Progenitor cell of endocrine pancreas (in vitro differentiated cells): ENCODE results near the gene FFAR3. TPM values are rescaled to one million over a fixed set of nuclear protein-coding genes. Genes with fewer than 3 reads are reported as not detected.
"Not testable (repeated sequence)": the region's sequence is repeated elsewhere in the genome, so short reads cannot be mapped to it uniquely, and the experiment has no call there.

Experiments used
- DNase-seq: peaks from one replicate; pipeline ENCODE4 v3.0.0; 2021; ENCODE audit warnings: low spot score; ENCODE audit not compliant: unreplicated experiment
- H3K27ac Mint-ChIP-seq: 2 replicates; pipeline ENCODE4 v1.8.0; 2021; ENCODE audit warnings: mild to moderate bottlenecking, moderate library complexity, mixed read lengths
- H3K27me3 Mint-ChIP-seq: 2 replicates; pipeline ENCODE4 v1.8.0; 2021; ENCODE audit warnings: mixed read lengths
- H3K36me3 Mint-ChIP-seq: 2 replicates; pipeline ENCODE4 v1.8.0; 2022; ENCODE audit warnings: mixed read lengths; ENCODE audit not compliant: insufficient read depth
- H3K4me1 Mint-ChIP-seq: 2 replicates; pipeline ENCODE4 v1.8.0; 2021; ENCODE audit warnings: low read depth, mixed read lengths
- H3K4me3 Mint-ChIP-seq: 2 replicates; pipeline ENCODE4 v1.8.0; 2021; ENCODE audit warnings: low read depth, mild to moderate bottlenecking, moderate library complexity, mixed read lengths
- H3K9me3 Mint-ChIP-seq: 2 replicates; pipeline ENCODE4 v1.8.0; 2021; ENCODE audit warnings: low read depth, mixed read lengths
- total RNA-seq: library from RNA; stranded (reverse); gene quantifications from 2 replicates; pipeline ENCODE4 v1.2.1, GENCODE V29; 2021
- TF ChIP-seq, protein P1 (sequence below): fragments of 200-600 bp; sonication (generic); IDR thresholded peaks from one replicate; pipeline ENCODE4 v1.5.0; 2021; ENCODE audit warnings: antibody characterized with exemption, mild to moderate bottlenecking; ENCODE audit not compliant: unreplicated experiment

FFAR3 gene
- total RNA-seq, 1 donor from 2014 or later, result not detected

DNA sequence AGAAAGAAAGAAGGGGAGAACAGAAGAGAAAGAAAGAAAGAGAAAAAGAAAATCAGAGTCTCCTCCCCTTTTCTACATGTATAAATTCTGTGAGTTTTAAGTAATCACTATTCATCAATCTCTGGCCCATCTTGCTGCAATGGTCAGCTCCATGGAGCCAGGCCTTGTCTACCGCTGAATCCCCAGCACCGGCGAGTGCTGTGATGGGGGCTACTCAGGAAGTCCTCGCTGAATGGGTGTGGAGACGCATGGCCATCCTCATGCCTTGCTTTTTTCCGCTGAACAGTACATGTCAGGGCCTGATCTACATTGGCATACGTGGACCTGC lies 42.5 kb downstream of the FFAR3 start:
- Mint-ChIP-seq H3K27ac (no peak overlapping the region), H3K27me3 (no peaks in the 10 kb centered on the region), H3K4me3 (no peak overlapping the region), H3K9me3 (no peaks in the 10 kb centered on the region), H3K4me1 (peaks cover 1% of the 10 kb centered on the region), H3K36me3 (no peaks in the 10 kb centered on the region)
- TF ChIP-seq, protein P1, sequence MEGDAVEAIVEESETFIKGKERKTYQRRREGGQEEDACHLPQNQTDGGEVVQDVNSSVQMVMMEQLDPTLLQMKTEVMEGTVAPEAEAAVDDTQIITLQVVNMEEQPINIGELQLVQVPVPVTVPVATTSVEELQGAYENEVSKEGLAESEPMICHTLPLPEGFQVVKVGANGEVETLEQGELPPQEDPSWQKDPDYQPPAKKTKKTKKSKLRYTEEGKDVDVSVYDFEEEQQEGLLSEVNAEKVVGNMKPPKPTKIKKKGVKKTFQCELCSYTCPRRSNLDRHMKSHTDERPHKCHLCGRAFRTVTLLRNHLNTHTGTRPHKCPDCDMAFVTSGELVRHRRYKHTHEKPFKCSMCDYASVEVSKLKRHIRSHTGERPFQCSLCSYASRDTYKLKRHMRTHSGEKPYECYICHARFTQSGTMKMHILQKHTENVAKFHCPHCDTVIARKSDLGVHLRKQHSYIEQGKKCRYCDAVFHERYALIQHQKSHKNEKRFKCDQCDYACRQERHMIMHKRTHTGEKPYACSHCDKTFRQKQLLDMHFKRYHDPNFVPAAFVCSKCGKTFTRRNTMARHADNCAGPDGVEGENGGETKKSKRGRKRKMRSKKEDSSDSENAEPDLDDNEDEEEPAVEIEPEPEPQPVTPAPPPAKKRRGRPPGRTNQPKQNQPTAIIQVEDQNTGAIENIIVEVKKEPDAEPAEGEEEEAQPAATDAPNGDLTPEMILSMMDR, result no peak
- no peak for DNase-seq

DNA sequence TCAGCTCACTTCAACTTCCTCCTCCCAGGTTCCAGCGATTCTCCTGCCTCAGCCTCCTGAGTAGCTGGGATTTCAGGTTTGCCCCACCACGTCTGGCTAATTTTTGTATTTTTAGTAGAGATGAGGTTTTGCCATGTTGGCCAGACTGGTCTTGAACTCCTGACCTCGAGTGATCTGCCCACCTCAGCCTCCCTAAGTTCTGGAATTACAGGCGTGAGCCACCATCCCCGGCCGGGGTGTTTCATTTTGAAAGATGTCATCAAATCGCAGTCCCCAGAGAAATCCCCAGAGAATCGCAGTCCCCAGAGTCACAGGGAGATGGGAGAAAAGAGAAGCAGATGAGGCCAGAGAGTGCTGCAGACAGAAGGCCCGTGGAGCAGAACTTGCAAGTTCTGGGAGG lies 43.2 kb downstream of the FFAR3 start:
- H3K27ac Mint-ChIP-seq, H3K4me3 Mint-ChIP-seq, DNase-seq, H3K27me3 Mint-ChIP-seq, H3K36me3 Mint-ChIP-seq, H3K4me1 Mint-ChIP-seq, H3K9me3 Mint-ChIP-seq: not testable (repeated sequence)

DNA sequence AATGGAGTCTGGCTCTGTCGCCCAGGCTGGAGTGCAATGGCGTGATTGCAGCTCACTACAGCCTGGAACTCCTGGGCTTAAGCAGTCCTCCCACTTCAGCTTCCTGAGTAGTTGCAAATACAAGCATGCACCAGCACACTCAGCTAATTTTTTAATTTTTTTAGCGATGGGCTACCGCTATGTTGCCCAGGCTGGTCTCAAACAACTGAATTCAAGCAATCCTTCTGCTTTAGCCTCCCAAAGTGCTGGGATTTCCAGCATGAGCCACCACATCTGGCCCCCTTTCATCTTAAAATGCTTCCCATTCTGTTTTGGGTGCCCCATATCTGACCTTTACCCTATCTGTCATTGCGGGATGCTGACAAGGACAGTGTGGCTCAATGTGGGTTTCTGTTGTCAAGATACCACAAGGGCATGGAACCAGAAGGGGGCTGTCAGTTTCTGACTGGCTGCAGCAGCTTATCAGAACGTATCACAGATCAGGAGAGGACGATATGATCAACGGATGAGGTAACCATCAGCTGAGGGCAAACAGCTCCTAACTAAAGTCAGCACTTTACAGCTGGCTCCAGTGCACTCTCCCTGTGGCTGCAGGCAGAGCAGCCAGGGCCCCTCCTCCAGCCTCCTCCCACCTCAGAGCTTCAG lies 45.0 kb downstream of the FFAR3 start:
- TF ChIP-seq, protein P1, result no peak
- no peaks in the 10 kb centered on the region for H3K9me3 Mint-ChIP-seq
- no peaks in the 10 kb centered on the region for H3K36me3 Mint-ChIP-seq
- no peak overlapping the region for H3K27ac Mint-ChIP-seq
- DNase-seq, result no peak
- peaks cover 3% of the 10 kb centered on the region for H3K27me3 Mint-ChIP-seq
- H3K4me3 Mint-ChIP-seq, result no peak overlapping the region
- no peaks in the 10 kb centered on the region for H3K4me1 Mint-ChIP-seq

DNA sequence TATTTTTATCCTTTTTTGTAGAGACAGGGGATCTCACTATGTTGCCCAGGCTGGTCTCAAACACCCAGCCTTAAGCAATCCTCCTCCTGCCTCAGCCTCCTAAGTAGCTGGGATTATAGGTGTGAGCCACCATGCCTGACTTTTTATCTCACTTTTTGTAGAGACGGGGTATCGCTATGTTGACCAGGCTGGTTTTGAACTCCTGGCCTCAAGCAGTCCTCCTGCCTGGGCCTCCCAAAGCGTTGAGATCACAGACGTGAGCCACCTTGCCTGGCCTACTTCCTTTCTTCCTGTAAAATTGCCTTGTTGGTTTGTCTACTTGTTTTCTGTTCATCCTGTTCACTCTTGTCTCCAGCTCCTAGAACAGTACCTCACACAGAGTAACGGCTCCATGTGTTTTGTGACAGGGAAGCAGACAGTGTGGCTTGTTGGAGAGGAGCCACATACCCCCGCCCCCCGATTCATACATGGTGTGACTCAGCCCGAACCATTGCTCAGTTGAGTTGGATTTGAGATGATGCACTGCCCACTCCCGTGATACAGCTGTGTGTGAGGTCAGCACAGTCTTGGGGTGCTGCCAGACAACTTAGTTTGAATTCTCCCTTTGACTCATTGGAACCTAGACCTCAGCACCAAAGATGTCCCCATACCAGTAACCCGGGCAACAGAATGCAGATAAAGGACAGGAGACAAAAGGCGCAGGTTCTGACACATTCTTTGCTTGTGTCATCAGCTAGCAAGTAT lies 46.8 kb downstream of the FFAR3 start:
- no peak for DNase-seq
- Mint-ChIP-seq H3K4me3 (no peak overlapping the region), H3K36me3 (no peaks in the 10 kb centered on the region), H3K4me1 (peaks cover 2% of the 10 kb centered on the region), H3K27ac (no peak overlapping the region), H3K9me3 (no peaks in the 10 kb centered on the region), H3K27me3 (peaks cover 7% of the 10 kb centered on the region)
- TF ChIP-seq, protein P1, result no peak

DNA sequence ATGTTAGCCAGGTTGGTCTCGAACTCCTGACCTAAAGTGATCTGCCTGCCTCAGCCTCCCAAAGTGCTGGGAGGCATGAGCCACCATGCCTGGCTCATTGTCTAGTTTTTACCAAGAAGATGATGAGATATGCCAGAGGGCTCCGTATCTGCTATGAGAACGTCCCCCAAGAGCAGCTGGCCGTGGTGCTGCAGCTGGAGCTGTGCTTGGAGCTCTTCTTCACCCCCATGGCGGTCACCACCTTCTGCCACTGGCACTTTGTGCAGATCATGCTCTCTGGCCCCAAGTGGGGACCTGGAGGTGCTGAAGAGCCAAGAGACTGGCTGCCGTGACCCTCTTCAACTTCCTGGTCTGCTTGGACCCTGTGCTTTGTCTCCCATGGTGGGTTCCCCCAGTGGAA lies 49.4 kb downstream of the FFAR3 start:
- no peak for DNase-seq
- H3K27me3 Mint-ChIP-seq, result peaks cover 7% of the 10 kb centered on the region
- H3K4me3 Mint-ChIP-seq, result no peak overlapping the region
- H3K9me3 Mint-ChIP-seq, result no peaks in the 10 kb centered on the region
- H3K27ac Mint-ChIP-seq, result no peak overlapping the region
- peaks cover 2% of the 10 kb centered on the region for H3K4me1 Mint-ChIP-seq
- TF ChIP-seq, protein P1, result no peak
- no peaks in the 10 kb centered on the region for H3K36me3 Mint-ChIP-seq
